HG03558 (cell line): Measurements from ENCODE around the gene PEX26.
"Not testable (repeated sequence)": the region's sequence is repeated elsewhere in the genome, so short reads cannot be mapped to it uniquely, and the experiment has no call there.

Source experiments
- ATAC-seq: cut with Tn5 transposase; IDR thresholded peaks from one replicate; pipeline ENCODE4 v1.9.1; 2021; ENCODE audit warnings: moderate number of reproducible peaks; ENCODE audit not compliant: unreplicated experiment; ENCODE audit errors: extremely low read depth

PEX26 gene

DNA sequence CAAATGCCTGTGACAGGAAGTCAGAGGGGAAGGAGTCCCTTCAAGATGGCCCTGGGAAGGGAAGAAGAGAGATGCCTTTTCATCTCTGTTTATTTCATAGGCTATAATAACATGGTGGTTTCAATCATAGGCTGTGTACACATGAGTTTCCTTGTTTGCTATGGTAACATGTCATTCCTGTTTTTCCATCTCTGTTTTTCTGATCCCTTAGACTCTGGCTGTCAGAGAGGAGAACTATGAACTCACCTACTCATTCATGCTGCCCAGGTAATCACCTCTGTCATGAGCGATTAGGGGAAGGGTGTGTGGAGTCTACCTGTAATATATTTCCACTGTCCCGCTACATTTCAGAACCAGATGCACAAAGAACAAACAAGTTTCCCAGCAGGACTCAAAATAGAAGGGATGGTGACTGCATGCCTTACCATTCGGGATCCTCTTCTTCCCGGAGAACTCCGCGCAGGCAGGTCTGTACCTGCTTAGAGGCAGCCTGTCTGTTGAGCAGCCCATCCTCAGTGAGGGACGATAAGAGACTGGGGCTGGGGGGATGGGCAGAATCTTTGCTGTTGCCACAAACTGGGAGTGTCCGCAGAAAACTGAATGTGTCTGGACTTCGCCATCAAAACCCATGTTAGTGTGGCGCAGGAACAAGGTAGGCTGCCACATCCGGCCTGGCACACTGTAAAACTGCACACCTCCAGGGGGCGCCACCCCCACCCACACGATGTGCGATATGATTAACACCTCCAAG, 7.1 kb upstream of the PEX26 start:
- no peak for ATAC-seq

DNA sequence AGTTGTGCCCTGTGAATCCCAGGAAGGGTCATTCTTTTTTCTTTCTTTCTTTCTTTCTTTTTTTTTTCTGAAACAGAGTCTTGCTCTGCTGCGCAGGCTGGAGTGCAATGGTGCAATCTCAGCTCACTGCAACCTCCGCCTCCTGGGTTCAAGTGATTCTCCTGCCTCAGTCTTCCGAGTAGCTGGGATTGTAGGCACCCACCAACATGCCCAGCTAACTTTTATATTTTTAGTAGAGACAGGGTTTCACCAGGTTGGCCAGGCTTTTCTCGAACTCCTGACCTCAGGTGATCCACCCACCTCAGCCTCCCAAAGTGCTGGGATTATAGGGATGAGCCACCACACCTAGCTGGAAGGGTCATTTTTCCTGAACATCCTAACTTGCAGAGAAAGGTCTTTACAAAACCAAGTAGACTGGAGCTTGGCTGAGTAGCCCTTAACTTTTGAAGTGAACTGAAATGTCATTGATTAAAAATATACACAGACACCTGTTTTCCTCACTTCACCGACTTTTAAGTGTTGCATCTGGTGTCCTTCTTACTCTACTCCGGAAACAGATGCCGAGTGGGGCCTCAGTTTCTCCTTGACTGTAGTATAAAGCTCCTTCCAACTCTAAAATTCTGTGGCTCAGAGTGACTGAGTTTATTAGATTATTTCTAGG, 6.4 kb upstream of the PEX26 start:
- not testable (repeated sequence) for ATAC-seq

DNA sequence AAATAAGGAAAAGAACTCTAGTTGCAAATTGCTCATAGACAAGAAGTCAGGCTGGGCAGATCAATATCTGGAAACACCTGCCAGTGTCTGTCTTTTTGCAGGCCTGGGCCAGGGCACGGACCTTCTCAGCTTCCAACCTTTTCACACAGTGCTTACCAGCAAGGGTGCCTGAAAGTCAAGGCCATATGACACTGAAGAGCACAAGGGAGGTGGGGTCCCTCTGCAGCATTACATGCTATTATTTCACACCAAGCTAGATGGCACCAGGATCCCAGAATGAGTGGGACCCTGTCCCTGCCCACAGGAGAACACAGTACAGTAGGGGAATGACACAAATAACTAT, 5.9 kb upstream of the PEX26 start:
- no peak for ATAC-seq

DNA sequence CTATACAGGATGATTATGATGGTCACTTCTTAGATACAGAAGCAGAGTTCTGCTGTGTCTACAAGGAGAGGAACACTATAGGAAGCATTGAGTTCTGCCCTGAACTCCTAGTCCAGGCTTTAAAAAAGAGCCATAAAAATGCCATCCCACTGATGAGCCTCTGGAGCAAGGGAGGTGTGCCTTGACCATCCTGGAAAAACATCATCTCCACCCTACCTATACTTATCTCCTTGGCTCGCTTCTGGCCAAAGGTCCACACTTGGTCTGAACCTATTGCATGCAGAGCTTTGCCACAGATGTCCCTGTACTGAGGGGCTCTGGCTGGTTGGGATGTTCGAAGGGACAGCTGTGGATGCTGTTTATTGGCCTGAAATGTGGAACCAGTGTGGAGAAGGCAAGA, 4.3 kb upstream of the PEX26 start:
- no peak for ATAC-seq

DNA sequence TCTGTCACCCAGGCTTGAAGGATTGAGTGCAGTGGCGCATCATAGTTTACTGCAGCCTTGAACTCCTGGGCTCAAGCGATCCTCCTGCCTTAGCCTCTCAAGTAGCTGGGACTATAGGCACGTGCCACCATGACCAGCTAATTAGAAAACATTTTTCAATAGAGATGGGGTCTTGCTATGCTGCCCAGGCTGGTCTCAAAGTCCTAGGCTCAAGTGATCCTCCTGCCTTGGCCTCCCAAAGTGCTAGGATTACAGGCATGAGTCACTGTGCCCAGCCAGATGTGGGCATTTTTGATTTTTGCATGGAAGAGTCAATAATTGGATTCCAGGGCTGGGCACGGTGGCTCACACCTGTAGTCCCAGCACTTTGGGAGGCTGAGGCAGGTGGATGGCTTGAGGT, 3.9 kb upstream of the PEX26 start:
- not testable (repeated sequence) for ATAC-seq

DNA sequence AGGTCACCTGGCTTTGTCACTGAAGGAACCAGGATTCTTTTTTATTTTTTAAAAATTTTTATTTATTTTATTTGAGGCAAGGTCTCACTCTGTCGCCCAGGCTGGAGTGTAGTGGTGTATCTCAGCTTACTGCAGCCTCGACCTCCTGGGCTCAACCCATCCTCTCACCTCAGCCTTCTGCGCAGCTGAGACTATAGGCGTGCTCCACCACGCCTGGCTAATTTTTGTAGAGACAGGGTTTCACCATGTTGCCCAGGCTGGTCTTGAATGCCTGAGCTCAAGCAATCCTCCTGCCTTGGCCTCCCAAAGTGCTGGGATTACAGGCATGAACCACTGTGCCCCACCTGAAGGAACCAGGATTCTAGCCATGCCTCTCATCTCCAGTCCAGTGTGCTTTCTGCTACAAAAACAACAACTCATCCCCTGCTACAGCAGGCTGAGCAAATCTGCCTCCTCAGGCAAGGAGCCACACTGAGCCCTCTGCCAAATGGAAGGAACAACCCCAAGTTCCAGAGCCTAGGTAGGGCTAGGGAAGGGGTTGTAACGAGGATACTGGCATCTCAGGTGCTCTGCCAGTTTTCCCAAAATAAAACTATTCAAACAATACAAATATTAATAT, 2.6 kb upstream of the PEX26 start:
- no peak for ATAC-seq

DNA sequence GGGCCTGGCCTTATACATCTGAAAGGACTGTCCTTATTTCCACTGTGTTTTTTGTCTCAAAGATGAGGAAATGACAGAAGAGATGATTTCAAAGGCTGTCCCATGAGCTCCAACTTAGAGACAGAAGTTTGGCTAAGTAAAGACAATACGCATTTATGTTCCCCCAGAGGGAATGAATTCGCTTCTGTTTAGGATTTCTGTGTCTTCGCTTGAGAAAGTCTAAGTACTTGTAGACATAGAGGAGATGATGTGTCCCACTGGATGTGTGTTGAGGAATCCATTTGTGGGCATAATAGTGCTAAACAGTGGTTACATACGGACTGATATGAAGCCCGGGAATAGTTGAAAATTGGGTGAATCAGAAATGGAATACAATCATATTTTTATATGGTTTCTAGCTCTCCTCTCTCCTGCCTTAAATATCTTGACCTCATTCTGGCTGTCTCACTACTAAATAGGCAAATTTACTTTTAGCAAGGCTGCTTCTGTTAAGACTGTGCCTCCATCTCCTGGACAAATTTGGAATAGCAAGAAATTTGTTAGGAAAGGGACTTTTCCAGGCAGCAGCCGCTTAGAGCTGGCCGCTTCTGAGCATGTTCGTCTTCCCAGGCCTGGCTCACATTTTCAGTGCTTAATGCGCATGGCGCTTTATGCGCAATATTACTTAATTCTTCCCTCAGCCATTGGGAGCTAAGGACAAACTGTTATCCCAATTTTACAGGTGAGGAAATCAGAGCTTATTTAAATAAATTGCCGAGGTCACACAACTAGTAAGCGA, 1.9 kb upstream of the PEX26 start:
- no peak for ATAC-seq

DNA sequence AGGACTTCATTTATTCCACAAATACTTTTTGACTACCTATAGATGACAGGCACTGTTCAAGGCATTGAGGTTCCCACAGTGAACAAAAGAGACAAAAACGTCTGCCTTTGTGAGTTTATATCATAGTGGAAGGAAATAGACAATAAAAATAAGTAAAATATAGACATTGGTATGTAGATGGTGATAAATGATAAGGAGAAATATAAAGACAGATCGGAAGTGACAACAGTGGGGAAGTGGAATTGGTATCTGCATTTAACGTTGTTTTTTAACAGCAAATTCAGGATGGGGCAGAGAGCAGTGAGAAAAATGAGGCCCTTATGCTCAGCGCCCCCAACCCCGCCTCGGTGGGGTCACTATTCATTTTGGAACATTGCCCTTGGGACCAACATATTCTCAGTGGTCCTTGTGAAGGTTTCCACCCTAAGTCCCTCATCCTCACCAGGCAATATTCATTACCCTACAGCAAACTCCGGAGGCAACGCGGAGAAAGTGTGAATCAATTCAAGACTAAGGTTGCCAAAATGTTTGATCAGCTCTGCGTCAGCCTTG, 627 bp upstream of the PEX26 start:
- no peak for ATAC-seq

DNA sequence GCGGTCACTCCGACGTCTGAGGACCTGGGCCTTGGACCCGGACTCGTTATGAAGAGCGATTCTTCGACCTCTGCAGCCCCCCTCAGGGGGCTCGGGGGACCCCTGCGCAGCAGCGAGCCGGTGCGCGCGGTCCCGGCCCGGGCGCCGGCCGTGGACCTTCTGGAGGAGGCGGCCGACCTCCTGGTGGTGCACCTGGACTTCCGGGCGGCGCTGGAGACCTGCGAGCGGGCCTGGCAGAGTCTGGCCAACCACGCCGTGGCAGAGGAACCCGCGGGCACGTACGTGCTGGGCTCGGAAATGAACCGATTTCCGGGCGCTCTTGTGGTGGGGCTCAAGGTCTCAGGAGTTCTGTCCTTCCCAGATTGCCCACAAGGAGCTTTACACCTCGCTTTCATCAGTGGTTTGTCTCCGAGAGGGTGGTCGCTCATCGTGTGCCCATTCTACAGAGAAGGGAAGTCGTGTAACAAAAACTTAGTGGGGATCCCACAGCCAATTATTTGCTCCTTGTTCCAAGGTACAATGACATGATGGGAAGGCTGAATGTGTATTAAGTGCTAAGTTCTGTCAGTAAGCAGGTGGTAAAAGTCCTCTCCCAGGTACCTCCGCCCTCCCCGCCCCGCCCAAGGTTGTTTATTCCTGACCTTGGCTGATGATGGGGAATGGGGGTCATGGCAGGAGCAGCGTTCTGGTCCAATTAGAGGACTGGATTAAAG, 695 bp downstream of the PEX26 start:
- ATAC-seq: no peak

DNA sequence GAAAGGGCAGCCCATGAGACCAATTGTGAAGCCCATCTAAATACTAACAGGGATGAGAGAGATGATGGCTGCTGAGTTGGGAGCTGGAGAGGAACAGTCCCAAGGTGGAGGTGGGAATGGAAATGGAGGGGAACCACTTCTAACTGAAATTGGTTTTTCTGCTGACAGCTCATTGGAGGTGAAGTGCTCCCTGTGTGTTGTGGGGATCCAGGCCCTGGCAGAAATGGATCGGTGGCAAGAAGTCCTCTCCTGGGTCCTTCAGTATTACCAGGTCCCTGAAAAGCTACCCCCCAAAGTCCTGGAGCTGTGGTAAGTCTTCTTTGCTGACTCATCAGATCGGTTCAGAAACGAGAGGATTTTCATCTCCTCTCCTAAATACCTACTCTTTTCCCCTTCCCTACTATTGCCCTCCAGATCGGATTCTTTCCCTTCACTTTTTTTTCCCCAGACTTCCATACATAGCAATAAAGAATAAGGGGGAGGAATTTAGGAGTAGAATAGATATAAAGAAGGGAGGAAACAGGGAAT, 2.0 kb downstream of the PEX26 start:
- ATAC-seq: no peak

DNA sequence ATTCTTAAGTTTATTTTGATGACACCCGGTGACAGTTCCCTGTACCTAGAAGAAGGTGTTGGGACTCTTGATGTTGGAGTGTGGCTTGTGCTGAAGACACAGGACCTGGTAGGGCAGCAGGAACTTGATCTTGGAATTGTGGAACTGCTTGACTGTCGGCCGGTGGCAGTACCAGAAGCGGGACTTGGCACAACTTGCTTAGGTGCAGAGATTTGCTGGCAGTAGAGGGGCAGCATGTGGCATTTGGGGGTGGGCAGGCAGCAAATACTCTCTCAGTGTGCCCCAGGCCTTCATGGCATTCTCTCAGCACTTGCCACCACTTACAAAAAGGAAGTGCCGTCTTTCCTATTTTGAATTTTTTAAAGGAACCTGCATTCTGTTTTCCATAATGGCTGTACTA, 3.6 kb downstream of the PEX26 start:
- no peak for ATAC-seq

DNA sequence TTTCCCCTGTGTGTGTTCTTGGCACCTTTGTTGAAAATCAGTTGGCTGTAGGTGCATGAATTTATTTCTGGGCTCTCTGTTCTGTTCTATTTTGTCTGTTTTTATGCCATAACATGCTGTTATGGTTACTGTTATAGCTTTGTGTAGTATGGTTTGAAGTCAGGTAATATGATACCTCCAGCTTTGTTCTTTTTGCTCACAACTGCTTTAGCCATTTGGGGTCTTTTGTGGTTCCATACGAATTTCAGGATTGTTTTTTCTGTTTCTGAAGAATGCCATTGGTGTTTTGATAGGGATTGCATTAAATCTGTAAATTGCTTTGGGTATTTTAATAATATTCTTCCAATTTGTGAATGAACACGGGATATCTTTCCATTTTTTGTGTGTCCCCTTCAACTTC, 4.7 kb downstream of the PEX26 start:
- ATAC-seq: no peak

DNA sequence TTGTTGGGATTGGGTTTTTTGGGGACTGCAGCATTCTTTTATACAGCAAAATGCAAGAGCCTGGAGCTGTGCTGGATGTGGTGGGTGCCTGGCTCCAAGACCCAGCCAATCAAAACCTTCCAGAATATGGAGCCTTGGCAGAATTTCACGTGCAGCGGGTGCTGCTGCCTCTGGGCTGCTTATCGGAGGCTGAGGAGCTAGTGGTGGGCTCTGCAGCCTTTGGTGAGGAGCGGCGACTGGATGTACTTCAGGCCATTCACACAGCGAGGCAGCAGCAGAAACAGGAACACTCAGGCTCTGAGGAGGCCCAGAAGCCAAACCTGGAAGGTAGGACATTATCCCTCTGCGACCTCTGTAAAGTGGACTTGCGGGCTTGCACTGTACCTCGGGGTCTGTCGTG, 5.6 kb downstream of the PEX26 start:
- no peak for ATAC-seq

DNA sequence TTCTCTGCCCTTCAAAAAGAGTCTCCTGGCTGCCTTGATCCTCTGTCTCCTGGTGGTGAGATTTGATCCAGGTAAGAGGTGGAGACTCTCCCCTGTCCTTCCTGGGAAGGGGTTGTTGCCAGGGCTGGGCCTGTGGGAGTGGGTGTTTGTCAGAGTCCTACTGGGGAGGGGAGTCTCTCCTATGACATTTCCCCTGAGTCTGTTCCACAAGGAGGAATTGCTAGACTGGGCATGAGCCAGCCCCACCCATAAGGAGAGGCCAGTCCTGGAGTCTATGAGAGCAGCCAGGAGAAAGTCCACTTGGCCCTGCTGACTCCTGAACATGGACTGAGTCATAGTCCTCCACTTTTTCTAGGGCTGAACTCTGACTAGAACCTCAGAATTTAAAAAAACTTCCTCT, 7.4 kb downstream of the PEX26 start:
- ATAC-seq: no peak

DNA sequence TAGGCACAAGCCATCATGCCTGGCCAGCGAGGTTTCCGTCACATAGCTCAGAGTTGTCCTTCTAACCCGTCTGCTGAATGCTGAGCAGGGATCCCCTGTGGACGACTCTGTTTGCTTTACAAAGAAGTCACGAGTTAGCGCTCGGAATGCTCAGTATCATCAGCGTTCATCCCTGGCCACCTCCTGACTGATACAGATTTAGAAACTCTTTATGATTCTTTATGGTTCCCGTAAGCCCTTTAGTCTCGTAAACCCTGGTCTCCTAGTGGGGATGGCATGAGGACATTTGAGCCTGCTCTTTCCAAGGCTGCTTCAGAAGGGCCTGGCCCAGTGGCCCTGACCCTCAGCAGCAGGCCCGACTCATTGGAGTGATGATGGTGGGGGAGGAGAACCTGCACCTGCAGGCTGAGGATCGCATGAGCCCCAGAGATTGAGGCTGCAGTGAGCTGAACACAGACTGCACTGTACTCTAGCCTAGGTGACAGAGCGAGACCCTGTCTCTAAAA, 9.6 kb downstream of the PEX26 start:
- no peak for ATAC-seq

DNA sequence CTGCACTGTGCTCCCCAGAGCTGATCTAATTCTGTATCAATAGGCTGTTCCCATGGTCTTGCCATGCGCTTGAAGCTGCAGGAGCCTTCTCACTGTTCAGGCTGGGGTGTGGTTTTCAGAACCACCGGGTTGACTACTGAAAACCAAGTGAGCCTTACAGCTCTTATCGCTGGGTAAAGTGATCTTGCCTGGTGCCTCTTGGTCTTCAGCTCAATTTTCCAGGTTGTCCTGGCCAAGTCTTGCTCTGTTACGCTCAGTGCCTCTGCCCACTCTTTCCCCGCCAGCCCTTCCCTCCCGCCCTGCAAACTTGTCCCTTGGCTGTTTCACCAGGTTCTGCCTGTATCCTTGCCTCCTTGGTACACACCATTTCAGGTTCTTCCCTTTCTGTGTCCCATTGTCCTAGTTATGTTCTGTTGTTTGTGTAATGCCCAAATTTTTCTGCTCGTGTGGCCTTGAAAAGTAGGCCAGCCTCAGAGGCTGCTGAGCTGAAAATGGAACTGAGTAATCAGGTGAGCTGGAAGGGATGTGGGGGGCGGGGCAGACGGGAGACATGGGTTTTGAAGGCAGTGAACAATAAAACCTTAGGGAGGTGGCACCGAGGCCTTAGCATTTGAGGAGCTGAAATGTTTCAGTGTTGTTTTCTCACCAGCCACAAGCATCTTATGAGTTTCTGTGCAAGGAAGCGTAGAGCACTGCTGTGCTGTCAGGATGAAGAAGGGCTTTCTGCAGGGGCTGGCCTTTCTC, 11.2 kb downstream of the PEX26 start:
- no peak for ATAC-seq

DNA sequence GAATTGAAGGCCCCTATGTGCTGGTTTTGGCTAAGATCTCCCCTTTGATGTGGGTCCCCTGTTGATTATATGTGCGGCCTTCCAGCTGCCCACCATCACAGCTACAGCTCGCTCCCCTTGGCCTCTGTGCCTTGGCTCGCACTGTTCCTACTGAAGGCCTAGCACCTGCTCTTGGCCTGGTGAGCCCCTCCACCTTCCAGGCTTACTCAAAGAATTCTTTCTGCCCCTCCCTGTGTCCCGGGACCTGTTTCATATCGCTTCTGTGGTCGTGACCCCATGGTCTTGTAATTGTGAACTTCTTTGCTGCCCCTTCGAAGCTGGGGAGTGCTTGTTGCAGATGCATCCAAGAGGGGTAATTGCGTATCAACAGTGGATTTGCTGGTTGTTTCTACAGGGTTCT, 12.5 kb downstream of the PEX26 start:
- no peak for ATAC-seq

DNA sequence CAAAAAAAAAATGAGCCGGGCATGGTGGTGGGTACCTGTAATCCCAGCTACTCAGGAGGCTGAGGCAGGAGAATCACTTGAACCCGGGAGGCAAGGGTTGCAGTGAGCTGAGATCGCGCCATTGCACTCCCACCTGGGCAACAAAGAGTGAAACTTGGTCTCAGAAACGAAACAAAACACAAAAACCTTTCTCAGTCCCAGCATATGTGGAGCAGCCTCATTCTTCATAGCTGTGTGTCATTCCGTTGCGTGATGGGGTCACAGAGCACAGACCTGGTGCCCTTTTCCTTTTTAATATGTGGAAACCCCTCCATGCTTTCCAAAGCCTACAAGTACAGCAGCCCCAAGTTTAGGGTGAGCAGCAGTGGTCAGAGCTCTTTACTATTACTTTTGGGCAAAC, 13.7 kb downstream of the PEX26 start:
- ATAC-seq: no peak

DNA sequence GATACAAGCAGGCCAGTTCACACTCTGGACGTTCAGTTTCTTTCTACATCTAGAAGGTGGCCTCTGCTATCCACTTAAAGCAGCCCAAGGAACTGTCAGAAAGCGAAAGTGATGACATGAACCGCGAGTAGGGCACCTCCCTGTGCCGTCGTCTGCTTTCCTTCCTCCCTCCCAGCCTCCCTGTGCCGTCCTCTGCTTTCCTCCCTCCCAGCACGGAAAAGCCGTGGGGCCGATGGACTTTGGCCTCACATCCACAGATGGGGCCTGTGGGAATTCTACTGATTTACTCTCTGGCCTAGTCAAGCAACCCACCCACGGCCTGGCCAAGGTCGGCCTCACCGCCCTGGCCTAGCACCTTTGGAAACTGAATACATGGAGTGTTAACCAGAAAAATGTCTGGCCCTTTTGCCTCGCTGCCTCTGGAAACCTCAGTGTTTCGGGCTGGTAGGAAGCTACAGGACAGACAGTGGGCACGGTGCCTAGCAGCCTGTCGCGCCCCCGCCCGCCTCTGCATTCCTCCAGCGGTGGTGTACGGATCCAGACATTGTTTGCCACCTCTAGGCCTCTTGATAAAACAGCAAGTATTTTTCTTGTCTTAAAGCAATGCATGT, 14.2 kb downstream of the PEX26 start:
- no peak for ATAC-seq
